ENCODE results near the gene PARD3B. TPM values are rescaled to one million over a fixed set of nuclear protein-coding genes. Genes with fewer than 3 reads are reported as not detected.

PARD3B gene
- total and polyA plus RNA-seq, 2 of the 8 experiments (the other 6 are each of a cell fraction or from before 2014, with no cell fraction given), result 1.2 to 5.7 TPM

- no peak for DNase-seq (ENCODE audit: low read depth in 1 of 2, low spot score in 2 of 2)
- H2AK5ac ChIP-seq (ENCODE audit: low read depth, low read length), result no peak overlapping the region
- no peaks in the 10 kb centered on the region for H4K20me1 ChIP-seq (replicated peaks in 1 of 2; ENCODE audit: control insufficient read depth in 1 of 2, insufficient read depth in 2 of 2, low read length in 2 of 2)
- no peak overlapping the region for H2BK15ac ChIP-seq (ENCODE audit: low read length)
- H3K14ac ChIP-seq (ENCODE audit: insufficient read length), result no peak overlapping the region
- H3K4me1 ChIP-seq (replicated peaks in 1 of 4; ENCODE audit: control insufficient read depth in 3 of 4, insufficient read depth in 4 of 4, low read length in 3 of 4), result peaks cover 0 to 3% (median 0%) of the 10 kb centered on the region in 4 experiments; a peak in 2 of 7 replicates
- no peak overlapping the region for H3K18ac ChIP-seq (ENCODE audit: extremely low read depth, low read length)
- H2BK120ac ChIP-seq (replicated peaks; ENCODE audit: low read depth, low read length), result no peak overlapping the region
- no peak overlapping the region for H2BK20ac ChIP-seq (ENCODE audit: low read length)
- no peaks in the 10 kb centered on the region for H3K27me3 ChIP-seq (replicated peaks in 1 of 4; ENCODE audit: control insufficient read depth in 3 of 4, extremely low read depth in 1 of 4, insufficient read depth in 3 of 4, low read length in 3 of 4)
- no peak overlapping the region for H3K27ac ChIP-seq (ENCODE audit: low read depth, low read length)
- H2BK5ac ChIP-seq (ENCODE audit: low read depth, low read length), result no peak overlapping the region
- POLR2A ChIA-PET (ENCODE audit: partially characterized antibody), result no interaction called here
- H4K8ac ChIP-seq (ENCODE audit: extremely low read depth, insufficient read depth, low read length), result no peak overlapping the region
- H3K4me3 ChIP-seq (ENCODE audit: extremely low read depth in 1 of 4, insufficient read depth in 2 of 4, low read depth in 3 of 4, low read length in 4 of 4), result no peak overlapping the region
- no peak overlapping the region for H3K4ac ChIP-seq (replicated peaks; ENCODE audit: insufficient read length, low read depth, low read length)
- no peak overlapping the region for H2AFZ ChIP-seq (ENCODE audit: low read length)
- H3K56ac ChIP-seq (replicated peaks; ENCODE audit: insufficient read length, low read depth, low read length), result no peak overlapping the region
- H3K36me3 ChIP-seq (ENCODE audit: control insufficient read depth in 2 of 4, insufficient read depth in 4 of 4, low read length in 3 of 4), result no peaks in the 10 kb centered on the region
- no peak overlapping the region for H4K91ac ChIP-seq (replicated peaks; ENCODE audit: insufficient read length, low read length)
- H3K9me3 ChIP-seq (ENCODE audit: insufficient read depth in 2 of 2, low read depth in 1 of 2, low read length in 1 of 2), result no peaks in the 10 kb centered on the region
- no peak overlapping the region for H3K4me2 ChIP-seq (ENCODE audit: insufficient read depth in 1 of 2, low read depth in 2 of 2, low read length in 2 of 2)
- CTCF ChIA-PET (ENCODE audit: partially characterized antibody), result no interaction called here
- no peak overlapping the region for H3K23ac ChIP-seq (ENCODE audit: insufficient read length)
- 76% methylated on average over 2 of the region's 2 CpGs; no CpG with 5 or more reads in 1 of the 2 experiments for WGBS, 2 experiments (ENCODE audit: extremely low coverage in 1 of 2, insufficient coverage in 1 of 2, insufficient read length in 1 of 2, insufficient replicate concordance in 2 of 2, low coverage in 1 of 2, low lambda C conversion rate in 2 of 2, missing lambda C conversion rate in 1 of 2)
- no peaks in the 10 kb centered on the region for H3K23me2 ChIP-seq (ENCODE audit: low read depth, low read length)
- FAIRE-seq, result no peak
- no peaks in the 10 kb centered on the region for H3K79me1 ChIP-seq (ENCODE audit: low read depth, low read length)
- no peak overlapping the region for H3K9ac ChIP-seq (replicated peaks in 1 of 4; ENCODE audit: extremely low read depth in 1 of 4, low read depth in 3 of 4, low read length in 3 of 4)
- H2BK12ac ChIP-seq (ENCODE audit: low read depth, low read length), result no peak overlapping the region
- H4K5ac ChIP-seq (ENCODE audit: insufficient read length, low read depth, low read length), result no peak overlapping the region
- H3K79me2 ChIP-seq (ENCODE audit: control insufficient read depth in 1 of 2, insufficient read depth in 2 of 2, low read length in 2 of 2), result no peaks in the 10 kb centered on the region
- TF ChIP-seq NANOG (IDR thresholded peaks at IDR 0.05; ENCODE audit: insufficient read depth, low read depth, low read length, poor library complexity, severe bottlenecking) (no peak), CHD2 (IDR thresholded peaks at IDR 0.05; ENCODE audit: low read length) (no peak), ASH2L (IDR thresholded peaks at IDR 0.05; ENCODE audit: low read length) (no peak), CREB1 (IDR thresholded peaks at IDR 0.05) (no peak), GTF2F1 (IDR thresholded peaks at IDR 0.05; ENCODE audit: borderline replicate concordance, low read depth, low read length) (no peak), SIX5 (IDR thresholded peaks at IDR 0.05; ENCODE audit: low read depth, low read length) (no peak), HDAC6 (IDR thresholded peaks at IDR 0.05; ENCODE audit: low read depth, low read length) (no peak), POLR2A (IDR thresholded peaks at IDR 0.05; ENCODE audit: control extremely low read depth in 1 of 2, low read depth in 2 of 2, low read length in 2 of 2) (no peak), EGR1 (IDR thresholded peaks at IDR 0.05; ENCODE audit: borderline replicate concordance, low read depth, low read length) (no peak), CHD1 (IDR thresholded peaks at IDR 0.05; ENCODE audit: low read depth, low read length) (no peak), SAP30 (IDR thresholded peaks at IDR 0.05; ENCODE audit: insufficient read depth, insufficient replicate concordance, low read length) (no peak), BACH1 (IDR thresholded peaks at IDR 0.05; ENCODE audit: low read length) (no peak), SRF (IDR thresholded peaks at IDR 0.05; ENCODE audit: low read depth, low read length) (no peak), TAF7 (optimal IDR thresholded peaks at IDR 0.05; ENCODE audit: borderline replicate concordance, low read depth, low read length) (no peak), TEAD4 (IDR thresholded peaks at IDR 0.05; ENCODE audit: low read depth, low read length) (no peak), JUND (IDR thresholded peaks at IDR 0.05; ENCODE audit: low read length) (no peak)
Measured at GRCh38 chr2:205117125-205117524, 571.9 kb downstream of the PARD3B start.

Data from H1 (cell line).